Measurements from ENCODE around the gene GAL3ST1.
"Not testable (repeated sequence)": the region's sequence is repeated elsewhere in the genome, so short reads cannot be mapped to it uniquely, and the experiment has no call there.

The GAL3ST1 gene, protein sequence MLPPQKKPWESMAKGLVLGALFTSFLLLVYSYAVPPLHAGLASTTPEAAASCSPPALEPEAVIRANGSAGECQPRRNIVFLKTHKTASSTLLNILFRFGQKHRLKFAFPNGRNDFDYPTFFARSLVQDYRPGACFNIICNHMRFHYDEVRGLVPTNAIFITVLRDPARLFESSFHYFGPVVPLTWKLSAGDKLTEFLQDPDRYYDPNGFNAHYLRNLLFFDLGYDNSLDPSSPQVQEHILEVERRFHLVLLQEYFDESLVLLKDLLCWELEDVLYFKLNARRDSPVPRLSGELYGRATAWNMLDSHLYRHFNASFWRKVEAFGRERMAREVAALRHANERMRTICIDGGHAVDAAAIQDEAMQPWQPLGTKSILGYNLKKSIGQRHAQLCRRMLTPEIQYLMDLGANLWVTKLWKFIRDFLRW

DNA sequence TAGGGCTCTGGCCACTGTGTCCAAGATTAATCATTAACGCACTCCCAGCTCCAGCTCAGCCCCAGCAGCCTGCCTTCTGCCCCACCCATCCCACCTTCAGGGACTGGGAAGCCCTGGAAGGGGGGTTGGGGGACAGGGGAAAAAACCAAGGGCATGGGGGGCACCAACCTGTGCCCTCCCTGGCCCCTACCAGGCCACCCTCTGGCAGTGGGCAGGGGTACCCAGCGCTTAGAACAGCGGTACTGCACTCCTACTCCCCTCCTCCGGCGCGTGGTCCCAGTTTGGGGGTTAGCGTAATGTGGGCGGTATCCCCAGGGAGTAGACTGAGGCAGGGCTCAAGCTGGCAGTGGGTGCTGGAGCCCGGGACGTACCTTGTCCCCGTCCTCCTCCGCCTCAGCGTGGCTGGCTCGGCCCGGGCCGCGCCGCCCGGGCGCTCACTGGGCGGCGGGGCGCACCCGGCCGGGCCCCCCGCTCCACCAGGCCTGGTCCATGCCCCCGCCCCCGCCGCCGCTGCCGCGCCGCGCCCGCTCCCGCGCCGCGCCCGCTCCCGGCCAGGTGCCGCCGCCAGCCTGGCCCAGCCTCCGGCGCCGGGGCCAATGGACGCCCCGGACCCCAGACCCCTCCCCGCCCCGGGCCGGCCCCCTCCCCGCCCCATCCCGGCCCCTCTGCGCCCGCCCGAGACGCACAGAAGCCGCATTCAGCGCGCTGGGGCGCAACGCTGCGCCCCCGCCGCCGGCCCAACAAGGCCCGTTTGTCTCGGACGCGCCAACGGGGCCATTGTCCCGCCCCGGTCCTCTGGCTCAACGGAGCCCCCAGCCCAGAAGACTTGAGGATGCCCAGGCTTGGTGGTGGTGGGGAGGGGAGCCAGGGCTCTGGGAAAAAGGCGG is at the start of gene GAL3ST1:
TSS of gene GAL3ST1 (minus strand) at position 571 of the 887 bp plus-strand sequence. CDS start 17,273 bp downstream, outside the sequence.
- TF ChIP-seq, protein P1, sequence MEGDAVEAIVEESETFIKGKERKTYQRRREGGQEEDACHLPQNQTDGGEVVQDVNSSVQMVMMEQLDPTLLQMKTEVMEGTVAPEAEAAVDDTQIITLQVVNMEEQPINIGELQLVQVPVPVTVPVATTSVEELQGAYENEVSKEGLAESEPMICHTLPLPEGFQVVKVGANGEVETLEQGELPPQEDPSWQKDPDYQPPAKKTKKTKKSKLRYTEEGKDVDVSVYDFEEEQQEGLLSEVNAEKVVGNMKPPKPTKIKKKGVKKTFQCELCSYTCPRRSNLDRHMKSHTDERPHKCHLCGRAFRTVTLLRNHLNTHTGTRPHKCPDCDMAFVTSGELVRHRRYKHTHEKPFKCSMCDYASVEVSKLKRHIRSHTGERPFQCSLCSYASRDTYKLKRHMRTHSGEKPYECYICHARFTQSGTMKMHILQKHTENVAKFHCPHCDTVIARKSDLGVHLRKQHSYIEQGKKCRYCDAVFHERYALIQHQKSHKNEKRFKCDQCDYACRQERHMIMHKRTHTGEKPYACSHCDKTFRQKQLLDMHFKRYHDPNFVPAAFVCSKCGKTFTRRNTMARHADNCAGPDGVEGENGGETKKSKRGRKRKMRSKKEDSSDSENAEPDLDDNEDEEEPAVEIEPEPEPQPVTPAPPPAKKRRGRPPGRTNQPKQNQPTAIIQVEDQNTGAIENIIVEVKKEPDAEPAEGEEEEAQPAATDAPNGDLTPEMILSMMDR (conservative IDR thresholded peaks at IDR 0.05), result no peak

DNA sequence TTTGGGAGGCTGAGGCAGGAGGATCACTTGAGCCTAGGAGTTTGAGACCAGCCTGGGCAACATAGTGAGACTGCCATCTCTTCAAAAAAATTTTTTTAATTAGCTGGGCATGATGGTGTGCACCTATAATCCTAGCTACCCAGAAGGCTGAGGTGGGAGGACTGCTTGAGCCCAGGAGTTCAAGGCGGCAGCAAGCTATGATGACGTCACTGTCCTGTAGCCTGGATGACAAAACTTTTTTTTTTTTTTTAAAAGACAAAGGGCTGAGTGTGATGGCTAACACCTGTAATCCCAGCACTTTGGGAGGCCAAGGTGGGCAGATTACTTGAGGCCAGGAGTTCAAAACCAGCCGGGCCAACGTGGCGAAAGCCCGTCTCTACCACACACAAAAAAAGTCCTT is 45.4 kb upstream of the GAL3ST1 start:
- H3K27ac ChIP-seq, result not testable (repeated sequence)

More for the DNA sequence above, at the start of gene GAL3ST1:
- H3K27ac ChIP-seq, result 0 out of 2 replicates have a peak within 1 kb of the TSS, but pooled peaks have one; percentile 49

DNA sequence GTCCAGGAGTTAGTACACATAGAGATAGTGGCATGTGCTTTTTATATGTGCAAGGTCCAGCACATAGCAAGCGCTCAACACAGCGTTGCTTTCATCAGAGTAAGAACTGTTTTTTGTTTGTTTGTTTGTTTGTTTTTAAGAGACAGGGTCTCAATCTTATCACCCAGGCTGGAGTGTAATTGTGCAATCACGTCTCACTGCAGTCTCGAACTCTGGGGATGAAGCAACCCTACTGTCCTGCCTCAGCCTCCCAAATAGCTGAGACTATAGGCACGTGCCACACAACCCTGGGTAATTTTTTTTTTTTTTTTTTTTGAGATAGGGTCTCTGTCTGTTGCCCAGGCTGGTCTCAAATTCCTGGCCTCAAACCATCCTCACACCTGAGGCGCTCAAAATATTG is 43.4 kb upstream of the GAL3ST1 start:
- no peak overlapping the region for H3K27ac ChIP-seq
- TF ChIP-seq, protein P1 (conservative IDR thresholded peaks at IDR 0.05), result no peak

DNA sequence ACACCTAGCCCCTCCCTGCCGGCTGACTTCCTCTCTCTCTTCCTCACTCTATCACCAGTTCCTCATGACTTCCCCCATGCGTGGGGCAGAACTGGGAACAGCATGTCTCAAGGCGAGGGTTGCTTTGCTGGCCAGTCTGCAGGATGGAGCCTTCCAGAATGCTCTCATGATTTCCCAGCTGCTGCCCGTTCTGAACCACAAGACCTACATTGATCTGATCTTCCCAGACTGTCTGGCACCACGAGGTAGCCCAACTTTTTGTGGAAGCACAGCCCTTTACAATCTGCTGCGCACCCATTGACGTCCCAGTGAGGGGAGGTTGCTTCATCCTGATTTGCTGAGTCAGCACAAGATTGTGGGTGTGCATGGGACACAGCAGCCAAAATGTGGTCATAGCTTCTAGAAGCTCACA is 41.1 kb upstream of the GAL3ST1 start:
- H3K27ac ChIP-seq, result no peak overlapping the region
- TF ChIP-seq, protein P1 (conservative IDR thresholded peaks at IDR 0.05), result no peak

DNA sequence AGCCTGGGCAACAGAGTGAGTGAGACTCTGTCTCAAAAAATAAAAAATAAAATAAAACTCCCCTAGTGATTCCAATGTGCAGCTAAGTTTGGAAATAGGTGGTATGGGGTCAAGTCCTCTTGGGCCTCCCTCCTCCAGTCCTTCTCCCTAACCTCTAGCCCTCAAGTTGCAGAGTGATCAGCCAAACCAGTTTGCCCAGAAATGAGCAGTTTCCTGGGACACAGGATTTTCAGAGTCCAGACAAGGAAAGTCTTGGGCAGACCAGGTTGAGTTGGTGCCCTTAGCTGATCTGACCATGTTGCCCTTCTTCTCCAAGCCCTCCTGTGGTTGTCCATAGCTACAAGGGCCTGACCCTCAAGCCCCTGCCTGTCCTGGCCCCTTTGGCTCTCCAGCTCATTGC is 40.4 kb upstream of the GAL3ST1 start:
- TF ChIP-seq, protein P1 (conservative IDR thresholded peaks at IDR 0.05), result no peak
- no peak overlapping the region for H3K27ac ChIP-seq

DNA sequence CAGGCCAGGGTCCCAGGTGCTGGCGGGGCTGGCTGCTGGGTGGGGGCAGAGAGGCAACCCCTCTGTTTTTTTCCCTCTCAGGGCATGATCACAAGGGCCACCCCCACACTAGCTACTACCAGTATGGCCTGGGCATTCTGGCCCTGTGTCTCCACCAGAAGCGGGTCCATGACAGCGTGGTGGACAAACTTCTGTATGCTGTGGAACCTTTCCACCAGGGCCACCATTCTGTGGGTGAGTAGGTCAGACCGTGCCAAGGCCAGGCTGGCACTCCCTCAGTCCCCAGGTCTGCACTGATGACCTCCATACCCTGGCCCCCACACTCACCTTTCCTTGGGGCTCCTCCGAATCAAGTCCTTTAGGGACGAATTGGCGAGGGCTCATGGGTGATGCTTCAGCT is 39.8 kb upstream of the GAL3ST1 start:
- no peak overlapping the region for H3K27ac ChIP-seq
- TF ChIP-seq, protein P1 (conservative IDR thresholded peaks at IDR 0.05), result no peak

DNA sequence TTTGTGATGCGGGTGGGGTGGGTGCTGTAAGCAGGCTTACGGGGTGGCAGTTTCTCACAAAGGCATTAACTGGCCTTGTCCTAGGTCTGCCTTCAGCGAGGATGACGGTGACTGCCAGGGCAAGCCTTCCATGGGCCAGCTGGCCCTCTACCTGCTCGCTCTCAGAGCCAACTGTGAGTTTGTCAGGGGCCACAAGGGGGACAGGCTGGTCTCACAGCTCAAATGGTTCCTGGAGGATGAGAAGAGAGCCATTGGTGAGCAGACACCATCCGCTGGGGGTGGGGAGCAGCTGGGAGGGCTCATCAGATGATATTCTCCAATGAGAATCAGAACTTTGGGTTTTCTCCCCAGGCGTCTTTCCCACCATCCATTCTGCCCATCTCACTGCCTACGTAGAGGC is 38.3 kb upstream of the GAL3ST1 start:
- TF ChIP-seq, protein P1 (conservative IDR thresholded peaks at IDR 0.05), result no peak
- H3K27ac ChIP-seq, result no peak overlapping the region
